Ammon's horn (tissue), 1 donor: ENCODE data around the gene MAP4K3.
"Not testable (repeated sequence)": the region's sequence is repeated elsewhere in the genome, so short reads cannot be mapped to it uniquely, and the experiment has no call there.

Experiments used
- DNase-seq: peaks from one replicate; pipeline ENCODE4 v3.0.0-alpha.2; 2016; ENCODE audit warnings: low spot score

MAP4K3 gene

GRCh38 chr2:39370101-39370500, 67.0 kb downstream of the MAP4K3 start:
- DNase-seq: no peak

GRCh38 chr2:39368846-39369245, 68.2 kb downstream of the MAP4K3 start:
- DNase-seq: no peak

- DNase-seq: no peak
These were observed 68.7 kb downstream of the MAP4K3 start for GRCh38 chr2:39368376-39368775.

GRCh38 chr2:39362595-39362994, 74.5 kb downstream of the MAP4K3 start:
- DNase-seq: no peak

- DNase-seq: no peak
These were observed 75.6 kb downstream of the MAP4K3 start for GRCh38 chr2:39361511-39361910.

GRCh38 chr2:39360342-39360741, 76.7 kb downstream of the MAP4K3 start:
- DNase-seq: not testable (repeated sequence)

- DNase-seq: no peak
These were observed 77.5 kb downstream of the MAP4K3 start for GRCh38 chr2:39359453-39360038.

- peak; percentile 74 for DNase-seq
These were observed 80.0 kb downstream of the MAP4K3 start for GRCh38 chr2:39356922-39357639.

GRCh38 chr2:39350658-39351057, 86.4 kb downstream of the MAP4K3 start:
- DNase-seq: no peak

- no peak for DNase-seq
These were observed 98.6 kb downstream of the MAP4K3 start for GRCh38 chr2:39338502-39338901.

- no peak for DNase-seq
These were observed 101.2 kb downstream of the MAP4K3 start for GRCh38 chr2:39335930-39336329.

- DNase-seq: no peak
These were observed 102.1 kb downstream of the MAP4K3 start for GRCh38 chr2:39334978-39335377.

- no peak for DNase-seq
These were observed 102.6 kb downstream of the MAP4K3 start for GRCh38 chr2:39334529-39334928.

- no peak for DNase-seq
These were observed 110.4 kb downstream of the MAP4K3 start for GRCh38 chr2:39326644-39327043.

- DNase-seq: no peak
These were observed 111.1 kb downstream of the MAP4K3 start for GRCh38 chr2:39325966-39326365.

GRCh38 chr2:39321056-39322035, 115.7 kb downstream of the MAP4K3 start:
- not testable (repeated sequence) for DNase-seq

- no peak for DNase-seq
These were observed 116.9 kb downstream of the MAP4K3 start for GRCh38 chr2:39320162-39320561.

GRCh38 chr2:39313575-39313974, 123.5 kb downstream of the MAP4K3 start:
- DNase-seq: no peak

GRCh38 chr2:39311469-39311868, 125.6 kb downstream of the MAP4K3 start:
- DNase-seq: no peak

- no peak for DNase-seq
These were observed 128.3 kb downstream of the MAP4K3 start for GRCh38 chr2:39308778-39309177.

GRCh38 chr2:39306626-39307025, 130.5 kb downstream of the MAP4K3 start:
- DNase-seq: no peak

GRCh38 chr2:39304729-39305128, 132.4 kb downstream of the MAP4K3 start:
- DNase-seq: no peak

- no peak for DNase-seq
These were observed 132.9 kb downstream of the MAP4K3 start for GRCh38 chr2:39304200-39304599.
